Lung (tissue), 12 donors: ENCODE results near the gene LMNTD2. TPM values are rescaled to one million over a fixed set of nuclear protein-coding genes. Genes with fewer than 3 reads are reported as not detected.

Experiments
- ATAC-seq: fragments of 200-7000 bp; cut with Tn5 transposase; one replicate; pipeline ENCODE4 v1.9.1; 2020; ENCODE audit warnings: moderate number of reproducible peaks; ENCODE audit not compliant: insufficient read depth, low FRiP score
- DNase-seq, 3 donors: peaks; one replicate each; pipeline ENCODE4 v3.0.0-alpha.2; 2013 to 2017
- H3K27ac ChIP-seq, 2 donors: one replicate each; pipeline ENCODE4 v1.5.1; 2013; ENCODE audit warnings: mild to moderate bottlenecking in 2 of 2, moderate library complexity in 2 of 2, control low read depth in 1 of 2, inconsistent platforms in 1 of 2, low read depth in 1 of 2, low read length in 1 of 2
- H3K27me3 ChIP-seq, 3 donors: one replicate each; pipeline ENCODE4 v1.5.1; 2013; ENCODE audit warnings: low read length in 2 of 3; ENCODE audit not compliant: control insufficient read depth in 3 of 3, insufficient read depth in 3 of 3
- H3K36me3 ChIP-seq, 4 donors: one replicate each; pipeline ENCODE4 v1.5.1; 2013; ENCODE audit warnings: low read length in 4 of 4, mild to moderate bottlenecking in 1 of 4, moderate library complexity in 1 of 4; ENCODE audit not compliant: control insufficient read depth in 4 of 4, insufficient read depth in 4 of 4
- H3K4me1 ChIP-seq, 5 donors: one replicate each; pipeline ENCODE4 v1.5.1; 2013; ENCODE audit warnings: low read length in 5 of 5, mild to moderate bottlenecking in 2 of 5, moderate library complexity in 1 of 5; ENCODE audit not compliant: control insufficient read depth in 5 of 5, insufficient read depth in 5 of 5
- H3K4me3 ChIP-seq: one replicate; pipeline ENCODE4 v1.5.1; 2013; ENCODE audit warnings: mild to moderate bottlenecking, control low read depth, moderate library complexity
- H3K9ac ChIP-seq, 2 donors: one replicate each; pipeline ENCODE4 v1.5.1; 2013; ENCODE audit warnings: low read length in 2 of 2, control low read depth in 1 of 2; ENCODE audit not compliant: insufficient read depth in 1 of 2
- H3K9me3 ChIP-seq, 4 donors: one replicate each; pipeline ENCODE4 v1.5.1; 2013; ENCODE audit warnings: low read length in 3 of 4, mild to moderate bottlenecking in 1 of 4, moderate library complexity in 1 of 4; ENCODE audit not compliant: control insufficient read depth in 4 of 4, insufficient read depth in 3 of 4
- CTCF ChIP-seq: IDR thresholded peaks from 2 replicates; pipeline ENCODE4 v1.5.1; 2012; ENCODE audit warnings: mild to moderate bottlenecking; ENCODE audit errors: control extremely low read depth, extremely low read depth
- WGBS, 2 donors: extraction: QIAGEN DNeasy Blood & Tissue Kit; methylation state at CpG; one replicate each; pipeline ENCODE4 v1.1.7; 2013; 5-methylcytosine and 5-hydroxymethylcytosine counted together
- polyA plus RNA-seq, 2 donors: library from polyadenylated mRNA; stranded (reverse); fragments of 200-250 nt; gene quantifications; one replicate each; pipeline ENCODE4 v1.2.1, GENCODE V29; 2013
- total RNA-seq, 2 donors: library from RNA; depleted of rRNA in 1 of 2; stranded (reverse); fragments of >200 nt in 1 of 2; gene quantifications; one replicate each; pipeline ENCODE4 v1.2.1, GENCODE V29; 2014 to 2021
- donor health status: control.
- donor health status: control.
- donor health status: Bipolar disorder and iron deficiency.
- donor health status: healthy.
- donor health status: DM: yes; HTN: yes; CAD: no.

Gene LMNTD2
- total and polyA plus RNA-seq, 4 donors, result 2.3 to 9.7 (median 3.8) TPM

DNA sequence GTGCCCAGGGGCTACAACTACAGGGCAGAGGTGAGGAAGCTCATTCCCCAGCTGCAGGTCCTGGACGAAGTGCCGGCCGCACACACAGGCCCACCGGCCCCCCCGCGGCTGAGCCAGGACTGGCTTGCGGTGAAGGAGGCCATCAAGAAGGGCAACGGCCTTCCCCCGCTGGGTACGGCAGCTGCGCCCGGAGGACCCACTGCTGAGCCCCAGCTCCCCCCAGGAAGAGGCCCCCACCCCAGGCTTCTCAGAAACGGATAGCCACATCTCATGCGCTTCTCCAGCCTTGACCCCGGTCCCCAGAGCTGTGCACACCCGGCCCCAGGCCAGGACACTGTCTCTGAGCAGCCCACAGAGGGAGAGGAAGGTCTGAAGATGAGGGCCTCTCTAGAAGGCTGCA is 9.4 kb downstream of the LMNTD2 start:
- H3K9me3 ChIP-seq, result no peaks in the 10 kb centered on the region
- no peak for TF ChIP-seq CTCF

DNA sequence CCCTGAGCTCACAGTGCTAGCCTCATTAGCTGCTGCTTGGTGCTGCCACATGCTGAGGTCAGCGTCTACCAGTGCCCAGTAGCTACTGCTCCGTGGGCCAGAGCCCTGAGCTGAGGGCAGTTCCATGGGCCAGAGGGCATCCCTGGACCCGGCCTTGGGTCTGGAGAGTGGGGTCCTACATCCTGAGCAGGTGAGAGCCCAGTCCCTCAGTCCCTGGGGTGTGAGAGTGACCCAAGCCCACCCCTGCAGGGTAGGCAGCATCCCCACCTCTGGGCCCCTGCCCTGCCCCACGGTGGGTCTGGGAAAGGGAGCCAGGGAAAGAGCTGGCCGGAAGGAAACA is 9.8 kb downstream of the LMNTD2 start:
- ATAC-seq, result no peak
- no peak overlapping the region for H3K27ac ChIP-seq
- no peak for TF ChIP-seq CTCF
- peaks cover 0 to 8% (median 0%) of the 10 kb centered on the region in 3 donors for H3K27me3 ChIP-seq
- DNase-seq, result no peak
- H3K9me3 ChIP-seq, result no peaks in the 10 kb centered on the region
- H3K36me3 ChIP-seq, result no peaks in the 10 kb centered on the region
- no peak overlapping the region for H3K4me3 ChIP-seq
- peaks cover 0 to 6% (median 0%) of the 10 kb centered on the region in 5 donors for H3K4me1 ChIP-seq
- no peak overlapping the region for H3K9ac ChIP-seq
- 92 to 96% methylated on average over 4 to 5 of the region's 5 CpGs for WGBS, 2 donors

More for the DNA sequence above, 9.4 kb downstream of the LMNTD2 start:
- Histone ChIP-seq H3K4me1 (peaks cover 0 to 6% (median 0%) of the 10 kb centered on the region in 5 donors), H3K36me3 (no peaks in the 10 kb centered on the region), H3K27ac (no peak overlapping the region), H3K4me3 (no peak overlapping the region), H3K9ac (no peak overlapping the region), H3K27me3 (peaks cover 0 to 8% (median 0%) of the 10 kb centered on the region in 3 donors)
- WGBS, 2 donors, result 82 to 88% methylated on average over 16 of the region's 16 CpGs
- ATAC-seq (no peak), DNase-seq (no peak)

GRCh38 chr11:550021-550745 is 10.4 kb downstream of the LMNTD2 start:
- 96 to 97% methylated on average over 21 to 25 of the region's 25 CpGs for WGBS, 2 donors
- H3K4me3 ChIP-seq, result no peak overlapping the region
- no peak overlapping the region for H3K9ac ChIP-seq
- no peak for ATAC-seq
- peaks cover 0 to 6% (median 0%) of the 10 kb centered on the region in 5 donors for H3K4me1 ChIP-seq
- H3K36me3 ChIP-seq, result no peaks in the 10 kb centered on the region
- no peak for TF ChIP-seq CTCF
- H3K27me3 ChIP-seq, result peaks cover 0 to 8% (median 0%) of the 10 kb centered on the region in 3 donors
- DNase-seq, result no peak
- no peak overlapping the region for H3K27ac ChIP-seq
- no peaks in the 10 kb centered on the region for H3K9me3 ChIP-seq
